GM21526 (cell line): Measurements from ENCODE around the gene CBLC.
A peak's percentile ranks its signal among the peaks of the same experiment; 100 is the strongest.

Experiments
- ATAC-seq: cut with Tn5 transposase; IDR thresholded peaks from one replicate; pipeline ENCODE4 v1.9.1; 2021; ENCODE audit warnings: moderate library complexity; ENCODE audit not compliant: unreplicated experiment, low FRiP score

CBLC gene

GRCh38 chr19:44794610-44795009 is 16.9 kb downstream of the CBLC start:
- no peak for ATAC-seq

DNA sequence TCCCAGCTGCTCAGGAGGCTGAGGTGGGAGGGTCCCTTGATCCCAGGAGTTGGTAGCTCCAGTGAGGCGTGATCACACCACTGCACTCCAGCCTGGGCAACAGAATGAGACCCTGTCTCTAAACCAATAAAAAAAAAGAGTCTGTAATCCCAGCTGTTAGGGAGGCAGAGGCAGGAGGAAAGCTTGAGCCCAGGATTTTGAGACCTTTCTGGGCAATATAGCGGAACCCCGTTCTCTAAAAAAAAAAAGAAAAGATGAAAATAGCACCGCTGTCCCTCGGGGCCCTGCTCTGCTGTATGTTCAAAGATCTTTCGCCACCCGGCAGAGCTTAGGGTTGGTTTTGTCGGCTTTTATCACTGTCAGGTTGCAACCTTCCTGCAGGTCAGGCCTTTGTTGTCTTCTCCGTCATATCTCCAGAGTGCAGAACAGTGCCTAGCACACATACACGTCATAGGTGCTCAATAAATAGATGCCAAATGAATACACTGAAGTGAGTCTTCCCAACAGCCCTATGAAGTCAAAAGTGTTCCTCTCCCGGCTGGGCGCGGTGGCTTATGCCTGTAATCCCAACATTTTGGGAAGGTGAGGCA is 17.8 kb downstream of the CBLC start:
- no peak for ATAC-seq

GRCh38 chr19:44796701-44797115 is 19.0 kb downstream of the CBLC start:
- ATAC-seq, result no peak

GRCh38 chr19:44799627-44800346 is 22.1 kb downstream of the CBLC start:
- ATAC-seq, result no peak

DNA sequence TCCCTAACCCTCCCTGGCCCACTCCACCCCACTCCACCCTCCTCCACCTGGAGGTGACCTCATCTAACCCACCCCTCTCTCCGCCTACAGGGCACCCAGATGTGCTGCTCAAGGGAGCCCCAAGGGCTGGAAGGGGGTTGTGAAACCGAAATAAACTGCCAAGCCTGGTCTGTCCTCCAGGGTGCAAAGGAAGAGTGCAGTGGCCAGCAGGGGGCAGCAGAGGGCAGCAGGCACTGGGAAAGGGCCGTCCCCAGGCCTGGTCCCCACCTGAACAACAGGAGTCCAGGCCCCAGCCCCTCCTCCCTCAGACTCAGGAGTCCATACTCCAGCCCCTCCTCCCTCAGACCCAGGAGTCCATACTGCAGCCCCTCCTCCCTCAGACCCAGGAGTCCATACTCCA is 22.8 kb downstream of the CBLC start:
- ATAC-seq, result peak; percentile 79

GRCh38 chr19:44803442-44804428 is 26.0 kb downstream of the CBLC start:
- ATAC-seq, result no peak

DNA sequence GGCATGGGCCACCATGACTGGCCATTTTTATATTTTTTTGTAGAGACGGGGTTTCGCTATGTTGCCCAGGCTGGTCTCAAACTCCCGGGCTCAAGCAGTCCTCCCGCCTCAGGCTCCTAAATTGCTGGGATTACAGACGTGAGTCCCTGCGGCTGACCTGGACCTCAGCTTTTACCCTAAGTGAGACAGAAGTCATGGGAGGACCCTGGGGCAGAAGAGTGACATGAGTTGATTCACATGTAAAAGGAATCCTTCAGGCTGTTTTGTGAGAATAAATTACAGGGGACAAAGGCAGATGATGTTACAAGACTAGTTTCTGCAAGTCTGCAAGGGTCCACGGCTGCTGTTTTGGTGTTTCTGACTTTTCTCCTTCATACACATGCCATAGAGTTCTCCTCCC is 28.6 kb downstream of the CBLC start:
- no peak for ATAC-seq

GRCh38 chr19:44807162-44807561 is 29.5 kb downstream of the CBLC start:
- ATAC-seq, result no peak

DNA sequence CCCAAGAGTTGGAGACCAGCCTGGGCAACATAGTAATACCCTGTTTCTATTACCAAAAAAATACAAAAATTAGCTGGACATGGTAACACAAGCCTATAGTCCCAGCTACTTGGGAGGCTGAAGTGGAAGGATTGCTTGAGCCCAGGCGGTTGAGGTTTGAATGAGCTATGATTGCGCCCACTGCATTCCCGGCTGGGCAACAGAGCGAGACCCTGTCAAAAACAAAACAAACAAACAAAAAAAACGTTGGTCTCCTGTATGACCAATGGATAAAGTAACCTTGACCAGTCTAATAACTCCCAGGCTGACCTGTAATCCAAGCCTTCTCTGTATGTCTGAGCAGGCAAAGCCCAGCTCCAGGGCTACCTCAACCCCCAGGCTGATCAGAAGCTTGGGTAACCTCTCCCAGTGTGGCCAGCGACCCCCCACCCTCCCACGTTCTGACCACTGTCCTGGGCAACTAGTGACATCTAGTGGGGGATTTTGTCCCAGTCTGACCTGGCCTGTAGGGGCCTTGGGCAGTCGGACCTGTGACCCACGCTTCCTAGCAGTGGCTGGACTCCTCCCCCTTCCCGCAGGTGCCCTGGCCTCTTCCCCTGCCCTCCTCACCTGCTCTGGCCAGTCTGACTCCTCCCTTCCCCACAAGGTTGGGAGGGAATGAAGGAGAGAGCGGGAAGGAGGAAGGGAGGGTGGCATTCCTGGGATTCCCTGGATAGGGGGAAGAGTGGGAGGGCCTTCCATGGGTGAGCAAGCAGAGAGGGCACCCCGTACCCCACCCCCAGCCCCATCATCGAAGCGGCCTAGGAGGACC is 30.2 kb downstream of the CBLC start:
- no peak for ATAC-seq

DNA sequence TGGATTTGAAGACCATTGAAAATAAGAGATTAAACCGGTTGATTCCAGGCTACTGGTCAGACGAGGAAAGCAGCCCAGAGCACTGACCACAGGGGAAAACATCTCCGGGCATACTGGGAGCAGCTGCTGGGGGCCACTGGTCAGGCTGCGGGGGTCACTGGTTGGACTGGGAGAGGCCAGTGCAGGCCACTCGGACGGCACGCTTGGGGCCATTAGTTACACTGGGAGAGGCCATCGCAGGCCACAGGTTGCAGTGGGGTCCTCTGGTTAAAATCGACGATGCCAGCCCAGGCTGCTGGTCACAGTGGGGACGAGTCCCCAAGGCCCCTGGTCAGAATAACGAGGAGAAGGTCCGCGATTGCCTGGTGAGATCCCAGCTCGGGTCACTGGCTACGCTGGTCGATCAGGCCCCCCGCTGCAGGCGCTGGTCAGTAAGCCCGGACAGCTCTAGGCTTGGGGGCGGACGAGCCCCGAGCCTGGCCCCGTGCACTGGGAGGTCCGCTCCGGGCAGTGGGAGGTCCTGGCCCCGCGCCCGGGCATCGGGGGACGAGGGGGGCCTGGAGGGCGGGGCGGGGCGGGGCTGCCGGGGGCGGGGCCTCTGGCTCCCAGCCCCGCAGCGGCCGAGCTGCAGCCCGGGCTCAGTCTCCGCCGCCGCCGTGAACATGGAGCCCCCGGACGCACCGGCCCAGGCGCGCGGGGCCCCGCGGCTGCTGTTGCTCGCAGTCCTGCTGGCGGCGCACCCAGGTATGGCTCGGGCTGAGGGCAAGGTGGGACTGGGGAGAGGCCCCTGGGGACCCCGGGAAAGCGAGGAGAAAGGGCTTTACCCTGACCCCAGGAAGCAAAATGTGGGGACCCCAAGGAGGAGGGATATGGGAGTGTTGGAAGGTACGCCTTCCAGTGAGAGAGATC is 31.0 kb downstream of the CBLC start, which contains the start of gene BCAM:
BCAM (plus strand) TSS at position 641 of the 909 bp plus-strand sequence; CDS start at position 663, 22 bp downstream.
- ATAC-seq, result no peak

DNA sequence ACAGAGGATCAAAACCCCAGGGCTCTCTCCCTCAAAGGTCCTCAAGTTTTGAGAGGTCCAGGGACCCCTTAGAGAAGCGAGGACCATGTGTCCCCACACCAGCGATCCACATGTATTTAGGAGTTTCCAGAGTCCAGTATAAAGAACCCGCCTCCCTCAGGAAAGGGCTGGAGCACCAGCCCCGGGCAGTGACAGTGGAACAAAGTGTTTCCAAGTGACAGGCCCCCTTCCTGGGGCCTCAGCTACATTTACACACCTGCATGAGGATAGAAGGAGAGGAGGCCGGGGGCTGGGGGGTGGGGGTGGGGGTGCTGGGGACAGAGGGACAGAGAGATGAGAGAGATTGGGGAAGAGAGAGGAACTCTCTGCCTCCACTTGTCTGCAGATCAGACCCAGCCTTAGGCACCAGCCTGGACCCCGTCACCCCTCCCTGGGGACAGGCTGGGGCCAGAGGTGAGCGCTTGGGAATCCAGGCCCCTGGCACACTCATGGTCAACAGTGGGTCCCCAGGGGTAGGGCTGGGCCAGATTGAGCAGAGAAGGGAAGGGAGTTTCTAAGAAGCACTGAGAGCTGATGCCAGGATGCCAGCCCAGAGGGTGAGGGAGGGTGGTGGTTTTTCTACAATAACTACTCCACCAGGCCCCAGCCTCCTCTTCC is 32.0 kb downstream of the CBLC start:
- ATAC-seq, result no peak

- ATAC-seq, result no peak
Observed at GRCh38 chr19:44810234-44811121, 32.8 kb downstream of the CBLC start.

- ATAC-seq, result no peak
Observed at GRCh38 chr19:44811122-44811419, 33.4 kb downstream of the CBLC start.

DNA sequence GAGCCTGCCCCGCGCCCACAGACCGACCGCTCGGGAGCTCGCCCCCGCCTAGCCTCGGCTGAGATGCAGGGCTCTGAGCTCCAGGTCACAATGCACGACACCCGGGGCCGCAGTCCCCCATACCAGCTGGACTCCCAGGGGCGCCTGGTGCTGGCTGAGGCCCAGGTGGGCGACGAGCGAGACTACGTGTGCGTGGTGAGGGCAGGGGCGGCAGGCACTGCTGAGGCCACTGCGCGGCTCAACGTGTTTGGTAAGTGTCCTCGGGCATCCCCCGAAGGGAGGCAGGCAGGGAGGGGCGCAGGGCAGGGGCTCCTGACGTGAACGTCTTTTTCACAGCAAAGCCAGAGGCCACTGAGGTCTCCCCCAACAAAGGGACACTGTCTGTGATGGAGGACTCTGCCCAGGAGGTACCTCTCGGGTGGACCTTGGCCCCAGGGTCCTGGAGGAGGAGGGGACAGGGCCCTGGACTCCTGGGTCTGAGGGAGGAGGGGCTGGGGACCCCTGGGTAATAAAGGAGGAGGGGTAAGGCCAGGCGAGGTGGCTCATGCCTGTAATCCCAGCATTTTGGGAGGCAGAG is 34.5 kb downstream of the CBLC start:
- ATAC-seq, result no peak

DNA sequence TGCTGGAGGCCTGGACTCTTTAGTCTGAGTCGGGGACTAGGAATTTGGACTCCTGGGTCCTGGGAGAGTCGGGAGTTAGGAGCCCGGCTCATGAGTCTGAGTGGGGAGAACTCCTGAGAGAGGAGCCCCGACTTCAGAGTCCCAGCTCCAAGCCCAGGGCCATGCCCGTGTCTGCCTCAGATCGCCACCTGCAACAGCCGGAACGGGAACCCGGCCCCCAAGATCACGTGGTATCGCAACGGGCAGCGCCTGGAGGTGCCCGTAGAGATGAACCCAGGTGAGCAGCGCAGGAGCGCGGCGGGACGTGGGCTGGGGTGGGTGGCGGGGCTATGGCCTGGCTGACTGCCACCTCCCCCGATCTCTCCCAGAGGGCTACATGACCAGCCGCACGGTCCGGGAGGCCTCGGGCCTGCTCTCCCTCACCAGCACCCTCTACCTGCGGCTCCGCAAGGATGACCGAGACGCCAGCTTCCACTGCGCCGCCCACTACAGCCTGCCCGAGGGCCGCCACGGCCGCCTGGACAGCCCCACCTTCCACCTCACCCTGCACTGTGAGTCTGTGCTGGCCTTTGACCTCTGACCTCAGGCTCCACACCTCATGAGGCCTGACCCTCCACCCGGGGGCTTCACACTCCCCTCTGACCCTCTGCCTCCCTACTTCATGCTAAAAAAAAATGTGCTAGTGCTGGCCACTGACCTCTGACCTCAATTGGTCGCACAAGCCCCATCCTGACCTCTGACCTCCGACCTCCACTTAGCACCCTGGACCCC is 35.6 kb downstream of the CBLC start:
- ATAC-seq, result no peak

GRCh38 chr19:44813841-44814470 is 36.3 kb downstream of the CBLC start:
- ATAC-seq, result no peak
